HepG2 (cell line): ENCODE data around the gene SUSD3. TPM values are rescaled to one million over a fixed set of nuclear protein-coding genes. Genes with fewer than 3 reads are reported as not detected.

Experiments
- CSRNP1 ChIP-seq: sonication (generic); formaldehyde crosslinking; IDR thresholded peaks from 2 replicates; pipeline ENCODE4 v1.8.1; 2023; ENCODE audit warnings: mild to moderate bottlenecking, missing genetic modification reagents
- EP300 ChIP-seq, 3 experiments: sonication (generic) in 1 of 3; formaldehyde crosslinking in 1 of 3; IDR thresholded peaks; 2 replicates each; pipeline versions ENCODE4 v1.5.1 to v1.6.1; 2011 to 2020; ENCODE audit warnings: low read depth in 2 of 3, low read length in 2 of 3, borderline replicate concordance in 1 of 3, improper control_type of control experiment in 1 of 3, mild to moderate bottlenecking in 1 of 3, missing genetic modification reagents in 1 of 3, moderate library complexity in 1 of 3
- HIVEP1 ChIP-seq: sonication (generic); formaldehyde crosslinking; IDR thresholded peaks from 2 replicates; pipeline ENCODE4 v1.4.0; 2020; ENCODE audit warnings: mild to moderate bottlenecking, missing genetic modification reagents
- HOMEZ ChIP-seq: IDR thresholded peaks from 2 replicates; pipeline ENCODE4 v1.6.1; 2016; ENCODE audit warnings: low read depth
- KDM1A ChIP-seq: IDR thresholded peaks from 2 replicates; pipeline ENCODE4 v1.6.1; 2016; ENCODE audit warnings: missing compliant biosample characterization
- MBD4 ChIP-seq: IDR thresholded peaks from 2 replicates; pipeline ENCODE4 v1.6.1; 2012; ENCODE audit warnings: low read length, inconsistent platforms, borderline replicate concordance
- NRL ChIP-seq: sonication (generic); formaldehyde crosslinking; IDR thresholded peaks from 2 replicates; pipeline ENCODE4 v1.5.0; 2020; ENCODE audit warnings: missing genetic modification reagents, mild to moderate bottlenecking, moderate library complexity, borderline replicate concordance
- ONECUT2 ChIP-seq: sonication (generic); formaldehyde crosslinking; IDR thresholded peaks from 2 replicates; pipeline ENCODE4 v1.4.0; 2020; ENCODE audit warnings: missing genetic modification reagents
- PITX1 ChIP-seq: sonication (generic); formaldehyde crosslinking; IDR thresholded peaks from 2 replicates; pipeline ENCODE4 v1.5.1; 2020; ENCODE audit warnings: mild to moderate bottlenecking, missing genetic modification reagents
- REXO4 ChIP-seq: sonication (generic); formaldehyde crosslinking; IDR thresholded peaks from 2 replicates; pipeline ENCODE4 v1.8.0; 2022; ENCODE audit warnings: missing genetic modification reagents, mild to moderate bottlenecking, borderline replicate concordance
- RFX3 ChIP-seq: IDR thresholded peaks from 2 replicates; pipeline ENCODE4 v1.6.1; 2016; ENCODE audit warnings: missing biosample characterization, missing genetic modification reagents
- TEAD2 ChIP-seq: sonication (generic); formaldehyde crosslinking; IDR thresholded peaks from 2 replicates; pipeline ENCODE4 v1.9.0; 2021; ENCODE audit warnings: missing genetic modification reagents
- TFAP4 ChIP-seq: sonication (generic); IDR thresholded peaks from 2 replicates; pipeline ENCODE4 v1.6.1; 2016; ENCODE audit warnings: low read depth, borderline replicate concordance
- THAP11 ChIP-seq: IDR thresholded peaks from 2 replicates; pipeline ENCODE4 v1.6.1; 2016; ENCODE audit warnings: missing biosample characterization, missing genetic modification reagents
- TP53 ChIP-seq: sonication (generic); formaldehyde crosslinking; conservative IDR thresholded peaks from 2 replicates; pipeline ENCODE4 v1.4.0; 2020; ENCODE audit warnings: missing genetic modification reagents
- ZBTB33 ChIP-seq: sonication (generic); formaldehyde crosslinking; IDR thresholded peaks from 2 replicates; pipeline ENCODE4 v1.4.0; 2020; ENCODE audit warnings: missing genetic modification reagents
- ZEB1 ChIP-seq: IDR thresholded peaks from 2 replicates; pipeline ENCODE4 v1.6.1; 2012; ENCODE audit warnings: mild to moderate bottlenecking, low read depth, inconsistent platforms; ENCODE audit not compliant: insufficient replicate concordance
- ZNF12 ChIP-seq: sonication (generic); formaldehyde crosslinking; IDR thresholded peaks from 2 replicates; pipeline ENCODE4 v1.5.0; 2020; ENCODE audit warnings: missing genetic modification reagents
- ZNF230 ChIP-seq: sonication (generic); formaldehyde crosslinking; IDR thresholded peaks from 2 replicates; pipeline ENCODE4 v1.4.0; 2020; ENCODE audit warnings: mild to moderate bottlenecking, missing genetic modification reagents
- ZNF264 ChIP-seq: sonication (generic); formaldehyde crosslinking; IDR thresholded peaks from 2 replicates; pipeline ENCODE4 v1.4.0; 2020; ENCODE audit warnings: missing genetic modification reagents
- ZNF431 ChIP-seq: sonication (generic); formaldehyde crosslinking; IDR thresholded peaks from 2 replicates; pipeline ENCODE4 v1.9.0; 2022; ENCODE audit warnings: missing genetic modification reagents, low read depth, mild to moderate bottlenecking, borderline replicate concordance
- ZNF550 ChIP-seq: sonication (generic); formaldehyde crosslinking; IDR thresholded peaks from 2 replicates; pipeline ENCODE4 v1.4.0; 2020; ENCODE audit warnings: mild to moderate bottlenecking, missing genetic modification reagents, borderline replicate concordance
- ZNF776 ChIP-seq: sonication (generic); formaldehyde crosslinking; IDR thresholded peaks from 2 replicates; pipeline ENCODE4 v1.4.0; 2020; ENCODE audit warnings: mild to moderate bottlenecking, missing genetic modification reagents
- polyA plus RNA-seq, 8 experiments: library from polyadenylated mRNA; depleted of rRNA in 3 of 8; stranded (reverse) in 7 of 8; unstranded in 1 of 8; fragments of >200 nt; fragmentation: Illumina TruSeq in 4 of 8; extraction: Trizol in 4 of 8; gene quantifications; 2 replicates each; pipeline versions ENCODE4 v1.2.1 to v1.2.3, GENCODE V29; 2011 to 2016; ENCODE audit warnings: low read depth in 4 of 8, missing spikeins in 1 of 8, mixed read lengths in 1 of 8; ENCODE audit not compliant: insufficient read depth in 1 of 8
- total RNA-seq, 5 experiments: library from RNA; depleted of rRNA; stranded (reverse); fragments of >200 nt; fragmentation: Illumina TruSeq; extraction: Trizol; gene quantifications; 2 replicates each; pipeline ENCODE4 v1.2.3, GENCODE V29; 2016; ENCODE audit warnings: low read depth in 1 of 5
- TF ChIP-seq, protein P1 (sequence below): fragments of 450-650 bp; IDR thresholded peaks from 2 replicates; pipeline ENCODE4 v1.6.1; 2017

SUSD3 gene
- total and polyA plus RNA-seq, 2 of the 13 experiments (the other 11 are each of a cell fraction or from before 2014, with no cell fraction given) = 7.0 to 9.1 TPM

DNA sequence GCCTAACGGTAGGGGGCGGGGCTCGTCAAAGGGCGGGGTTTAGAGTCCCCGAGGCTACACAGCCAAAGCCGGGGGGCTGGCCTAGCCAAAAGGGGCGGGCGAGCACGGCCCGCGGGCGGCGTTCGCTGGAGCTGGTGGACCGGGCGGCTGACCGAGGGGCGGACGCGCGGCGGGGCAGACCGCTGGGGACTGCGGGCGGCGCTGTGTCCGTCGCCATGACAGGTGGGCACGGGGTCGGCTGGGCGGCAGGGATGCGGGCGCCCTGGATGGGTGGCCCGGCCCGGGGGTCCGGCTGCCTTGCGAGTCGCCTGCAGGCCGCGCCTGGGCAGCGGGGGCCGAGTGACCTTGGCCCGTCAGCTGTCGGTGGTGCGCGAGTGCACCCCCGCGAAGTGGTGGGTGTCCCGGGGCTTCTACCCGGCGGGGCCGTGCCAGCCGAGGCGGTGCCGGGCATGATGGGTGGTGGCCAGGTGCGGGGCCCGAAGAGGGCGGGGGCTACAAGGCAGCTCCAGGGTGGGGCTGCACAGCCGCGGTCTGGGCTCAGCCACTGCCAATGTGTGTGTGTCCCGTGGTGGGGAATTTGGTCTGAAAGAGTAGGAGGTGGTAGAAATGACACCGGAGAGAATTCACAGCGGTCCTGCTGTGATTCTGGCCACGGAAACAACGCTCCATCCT, 37.8 kb downstream of the SUSD3 start, which contains the start of gene CARD19 (continued):
- TF ChIP-seq ZNF776 (0 out of 2 replicates have a peak, but pooled peaks have one; percentile 48), ONECUT2 (CRISPR knock-in tag) (no peak), ZEB1 (no peak), ZNF550 (CRISPR knock-in tag) (no peak), THAP11 (CRISPR knock-in tag) (peak; percentile 3; the same call in 1 of the 2 replicates), EP300 (IDR thresholded peaks at IDR 0.05; ENCODE audit: low read depth in 2 of 2, low read length in 2 of 2) (no peak), EP300 (CRISPR knock-in tag; IDR thresholded peaks at IDR 0.05; ENCODE audit: borderline replicate concordance) (no peak), ZNF12 (CRISPR knock-in tag) (no peak), HOMEZ (CRISPR knock-in tag) (no peak), RFX3 (CRISPR knock-in tag) (no peak), ZNF264 (no peak), NRL (0 out of 2 replicates have a peak, but pooled peaks have one; percentile 49), CSRNP1 (no peak), KDM1A (CRISPR knock-in tag) (no peak), MBD4 (no peak), ZNF431 (CRISPR knock-in tag) (no peak), TEAD2 (CRISPR knock-in tag) (no peak), HIVEP1 (CRISPR knock-in tag) (no peak), TFAP4 (peak; percentile 25; the same call in 1 of the 2 replicates), ZNF230 (CRISPR knock-in tag) (peak; percentile 42; the same call in 1 of the 2 replicates), TP53 (CRISPR knock-in tag) (no peak), ZBTB33 (no peak), PITX1 (CRISPR knock-in tag) (no peak), REXO4 (no peak)
- TF ChIP-seq, protein P1, sequence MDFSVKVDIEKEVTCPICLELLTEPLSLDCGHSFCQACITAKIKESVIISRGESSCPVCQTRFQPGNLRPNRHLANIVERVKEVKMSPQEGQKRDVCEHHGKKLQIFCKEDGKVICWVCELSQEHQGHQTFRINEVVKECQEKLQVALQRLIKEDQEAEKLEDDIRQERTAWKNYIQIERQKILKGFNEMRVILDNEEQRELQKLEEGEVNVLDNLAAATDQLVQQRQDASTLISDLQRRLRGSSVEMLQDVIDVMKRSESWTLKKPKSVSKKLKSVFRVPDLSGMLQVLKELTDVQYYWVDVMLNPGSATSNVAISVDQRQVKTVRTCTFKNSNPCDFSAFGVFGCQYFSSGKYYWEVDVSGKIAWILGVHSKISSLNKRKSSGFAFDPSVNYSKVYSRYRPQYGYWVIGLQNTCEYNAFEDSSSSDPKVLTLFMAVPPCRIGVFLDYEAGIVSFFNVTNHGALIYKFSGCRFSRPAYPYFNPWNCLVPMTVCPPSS = no peak
